Heart left ventricle (tissue), 13 donors: ENCODE results near the gene CMTM3.

Experiments used
- CTCF ChIP-seq, 12 donors: fragments of 200-600 bp; sonication (generic) in 4 of 12; IDR thresholded peaks; one replicate each; pipeline versions ENCODE4 v1.5.0 to v1.8.0; 2018 to 2022; ENCODE audit warnings: antibody characterized with exemption in 12 of 12, mild to moderate bottlenecking in 5 of 12
- POLR2A ChIP-seq, 2 donors: fragments of 450-650 bp; IDR thresholded peaks; one replicate each; pipeline ENCODE4 v1.6.1; 2017; ENCODE audit warnings: antibody characterized with exemption in 2 of 2, mild to moderate bottlenecking in 2 of 2, moderate library complexity in 2 of 2
- donor health status: ischemic (EF 13 %, LVEDD 7.1; RV severe dilation, severe dysfunction).
- donor health status: DM: no; HTN: yes; CAD: no.
- donor health status: DM: no; HTN: no; CAD: no.
- donor health status: ischemic (EF 25% LVEDD 6.9; RV normal size, moderate dysfunction).
- donor health status: ischemic (EF 25% LVEDD 5.7; RV mildly dilated, moderate dysfunction).
- donor health status: ischemic (EF 35%, LVEDD 5.7; RV mildly dilated, moderate dysfunction).
- donor health status: nonischemic (EF 11% LVEDD 7.7; RV severe dilation, severe dysfunction).
- donor health status: DM: yes; HTN: yes; CAD: no.
- donor health status: PGD.
- donor health status: ischemic (EF 29% LVEDD 5.4; RV normal size, mild dysfunction).
- donor health status: nonischemic (EF 23%, LVEDD 6.1; RV moderate dilation, normal function).

GRCh38 chr16:66587881-66588600 lies 16.5 kb upstream of the CMTM3 start:
- TF ChIP-seq CTCF (IDR thresholded peaks at IDR 0.05) (no peak), POLR2A (IDR thresholded peaks at IDR 0.05) (no peak)
